Stimulated activated CD8-positive, alpha-beta memory T cell treated with anti-CD3 and anti-CD28 coated beads, Interleukin-7, amount 100 ng/mL, for 48 hours (primary cell): ENCODE results near the gene CHIA.

Experiments used
- DNase-seq, 2 donors: peaks; one replicate each; pipeline ENCODE4 v3.0.0-alpha.2; 2020; ENCODE audit warnings: low read depth in 1 of 2; ENCODE audit errors: extremely low read depth in 1 of 2

The CHIA gene

DNA sequence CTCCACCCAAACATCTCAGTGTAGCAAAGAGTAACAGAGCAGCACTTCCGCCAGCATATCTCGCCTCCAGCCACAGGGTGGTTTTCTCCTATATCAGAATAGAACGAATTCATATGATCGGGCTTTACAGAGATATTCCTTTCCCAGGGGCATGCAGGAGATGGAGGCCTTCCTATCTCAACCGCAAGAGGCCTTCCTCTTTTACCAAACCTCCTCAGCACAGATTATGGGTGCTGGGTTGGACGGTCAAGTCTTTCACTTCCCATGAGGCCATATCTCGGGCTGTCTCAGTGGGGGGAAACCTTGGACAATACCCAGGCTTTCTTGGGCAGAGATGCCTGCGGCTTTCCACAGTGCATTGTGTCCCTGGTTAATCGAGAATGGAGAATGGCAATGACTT lies 71.1 kb downstream of the CHIA start:
- DNase-seq: no peak

DNA sequence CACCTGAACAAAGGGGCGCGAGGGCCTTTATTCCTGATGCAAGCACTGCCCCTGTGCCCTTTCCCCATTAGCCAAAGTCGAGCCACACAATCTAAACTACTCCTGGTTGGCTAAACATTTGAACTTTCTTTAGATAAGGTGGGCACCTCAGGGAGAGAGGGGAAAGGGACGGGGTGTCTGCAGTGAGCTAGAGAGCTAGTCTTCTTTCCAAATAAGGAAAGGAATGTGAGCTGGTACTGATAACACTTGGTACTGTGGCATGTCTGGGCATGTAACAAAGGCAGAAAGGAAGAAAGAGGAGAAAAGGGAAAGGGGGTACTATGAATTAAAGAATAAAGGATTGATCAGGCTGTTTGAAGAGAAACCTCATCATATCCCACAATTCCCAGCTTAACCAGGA lies 74.0 kb downstream of the CHIA start:
- DNase-seq: no peak

DNA sequence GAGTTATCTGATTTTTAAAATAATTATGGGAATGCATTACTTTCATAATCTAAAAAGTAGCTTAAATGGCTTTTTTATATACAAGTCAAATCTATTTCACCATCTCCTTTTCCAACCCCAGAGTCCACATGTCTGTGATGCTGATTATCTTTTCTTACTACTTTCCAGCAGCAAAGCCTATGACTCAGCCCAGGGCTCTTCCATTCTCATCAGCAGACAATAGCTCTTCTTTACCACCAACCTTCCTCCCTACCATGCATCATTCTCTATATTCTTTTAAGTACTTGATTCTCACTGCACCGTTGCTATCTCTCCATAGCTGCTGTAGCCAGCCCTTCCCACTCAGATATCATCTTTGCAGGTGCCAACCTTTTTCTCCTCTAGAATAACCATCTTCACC lies 75.6 kb downstream of the CHIA start:
- no peak for DNase-seq

DNA sequence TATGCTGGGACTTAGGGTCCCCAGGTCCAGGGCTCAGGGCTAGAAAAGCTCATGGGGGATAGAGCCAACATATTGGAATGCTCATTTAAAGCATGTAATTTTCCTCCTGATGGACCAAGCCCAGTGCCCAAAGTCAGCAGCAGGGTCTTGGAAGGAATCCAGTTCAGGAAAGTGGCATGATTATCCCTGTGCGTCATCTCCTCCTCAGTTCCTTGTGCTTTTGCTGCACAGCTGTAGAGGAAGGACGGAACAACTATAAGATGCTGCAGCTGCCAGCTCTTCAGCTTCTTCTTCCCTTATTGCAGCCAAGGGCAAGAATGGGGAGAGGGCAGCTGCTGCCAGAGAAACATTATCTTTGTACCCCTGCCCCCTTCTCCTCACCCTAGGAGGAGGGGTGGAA lies 78.5 kb downstream of the CHIA start:
- no peak for DNase-seq

DNA sequence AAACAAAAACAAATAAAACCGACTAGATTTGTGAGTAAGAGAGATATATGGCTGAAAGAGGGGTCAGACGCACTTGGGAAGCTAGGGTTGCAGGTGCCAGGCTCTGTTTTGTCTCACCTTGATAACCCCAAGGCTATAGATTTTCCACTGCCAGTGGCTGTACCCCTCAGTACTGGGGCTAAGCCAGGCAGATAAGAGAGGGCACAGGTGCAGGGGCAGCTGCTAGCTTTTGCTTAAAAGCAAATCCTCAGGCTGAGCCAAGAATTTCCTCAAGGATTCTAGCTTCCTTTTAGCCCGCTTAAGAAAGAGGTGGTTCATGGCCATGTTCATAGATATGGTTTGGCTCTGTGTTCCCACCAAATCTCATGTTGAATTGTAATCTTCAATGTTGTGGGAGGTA lies 79.0 kb downstream of the CHIA start:
- DNase-seq: no peak
